LNCAP (cell line): ENCODE data around the gene BSND.

Experiments used
- CTCF ChIP-seq: fragments of 450-650 bp; IDR thresholded peaks from 2 replicates; pipeline ENCODE4 v1.5.1; 2017; ENCODE audit warnings: mild to moderate bottlenecking

Gene BSND

GRCh38 chr1:54989473-54989872 is 9.3 kb upstream of the BSND start:
- no peak for TF ChIP-seq CTCF

GRCh38 chr1:54989968-54990810 is 8.5 kb upstream of the BSND start:
- TF ChIP-seq CTCF = no peak

- no peak for TF ChIP-seq CTCF
Measured at GRCh38 chr1:54990916-54991315, 7.8 kb upstream of the BSND start.

GRCh38 chr1:54991939-54992338 is 6.8 kb upstream of the BSND start:
- no peak for TF ChIP-seq CTCF

GRCh38 chr1:54993140-54993539 is 5.6 kb upstream of the BSND start:
- no peak for TF ChIP-seq CTCF

- no peak for TF ChIP-seq CTCF
Measured at GRCh38 chr1:54994355-54994990, 4.3 kb upstream of the BSND start.

GRCh38 chr1:54995013-54995760 is 3.5 kb upstream of the BSND start:
- TF ChIP-seq CTCF = no peak
